ENCODE data around the gene EP400. TPM values are rescaled to one million over a fixed set of nuclear protein-coding genes. Genes with fewer than 3 reads are reported as not detected.

Gene EP400
- total and polyA plus RNA-seq, 2 of the 8 experiments (the other 6 are each of a cell fraction or from before 2014, with no cell fraction given), result 13.1 to 69.7 TPM

DNA sequence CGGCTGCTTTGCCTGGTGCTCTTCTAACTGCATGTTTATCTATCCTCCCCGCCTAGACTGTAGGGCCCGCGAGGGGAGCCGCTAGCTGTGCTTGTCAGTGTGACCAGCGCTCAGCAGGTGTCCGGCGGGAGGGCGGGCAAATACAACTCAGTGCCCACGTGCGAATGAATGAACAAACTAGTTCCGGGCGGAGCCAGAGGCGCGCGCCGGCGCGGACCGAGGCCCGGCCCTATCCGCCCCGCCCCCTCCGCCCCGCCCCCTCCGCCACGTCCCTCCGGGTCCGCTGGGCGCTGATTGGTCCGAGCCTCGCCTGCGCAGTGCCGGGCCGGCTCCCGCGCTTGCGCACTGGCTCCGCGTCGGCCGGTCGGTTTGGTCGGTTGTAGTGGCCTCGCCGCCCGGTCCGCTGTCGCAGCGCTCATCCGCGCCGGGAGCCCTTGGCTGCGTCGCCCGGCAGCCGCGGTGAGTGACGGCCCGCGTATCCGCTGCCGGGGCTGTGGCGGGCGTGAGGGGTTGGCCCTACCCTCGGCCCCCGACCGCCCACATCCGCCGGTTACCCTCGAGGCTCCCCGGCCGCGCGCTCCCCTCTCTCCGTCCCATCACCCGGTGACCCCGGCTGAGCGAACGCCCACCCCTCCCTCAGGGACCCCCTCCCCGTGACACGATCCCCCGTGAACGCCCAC, 134.3 kb downstream of the EP400 start (continued):
- TF ChIP-seq ATF3 (IDR thresholded peaks at IDR 0.05; ENCODE audit: insufficient read depth, low read depth, low read length) (no peak), EGR1 (IDR thresholded peaks at IDR 0.05; ENCODE audit: borderline replicate concordance, low read depth, low read length) (no peak), SIX5 (IDR thresholded peaks at IDR 0.05; ENCODE audit: low read depth, low read length) (no peak), CHD7 (IDR thresholded peaks at IDR 0.05; ENCODE audit: insufficient replicate concordance, low read length) (no peak), SIN3A (conservative IDR thresholded peaks at IDR 0.05 in 1 of 2, IDR thresholded peaks at IDR 0.05 in 1 of 2; ENCODE audit: low read depth in 1 of 2, low read length in 2 of 2) (peak; percentile 72 to 81; a peak in 3 of 4 replicates), CBX5 (IDR thresholded peaks at IDR 0.05; ENCODE audit: low read depth, low read length) (no peak), TBP (IDR thresholded peaks at IDR 0.05; ENCODE audit: low read depth, low read length) (peak; percentile 67; the same call in 1 of the 2 replicates), PHF8 (conservative IDR thresholded peaks at IDR 0.05; ENCODE audit: low read depth, low read length) (peak; percentile 85), POLR2A (IDR thresholded peaks at IDR 0.05; ENCODE audit: control extremely low read depth in 1 of 2, low read depth in 2 of 2, low read length in 2 of 2) (peak; percentile 79 to 83)
- TF ChIP-seq, protein P1, sequence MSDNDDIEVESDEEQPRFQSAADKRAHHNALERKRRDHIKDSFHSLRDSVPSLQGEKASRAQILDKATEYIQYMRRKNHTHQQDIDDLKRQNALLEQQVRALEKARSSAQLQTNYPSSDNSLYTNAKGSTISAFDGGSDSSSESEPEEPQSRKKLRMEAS (IDR thresholded peaks at IDR 0.05), result peak; percentile 97

All from H1 (cell line).